ENCODE results near the gene HIF1A. TPM values are rescaled to one million over a fixed set of nuclear protein-coding genes. Genes with fewer than 3 reads are reported as not detected.
A peak's percentile ranks its signal among the peaks of the same experiment; 100 is the strongest.

HIF1A gene
- total and polyA plus RNA-seq, 10 of the 15 experiments (the other 5 are each of a cell fraction or from before 2014, with no cell fraction given): 18.3 to 97.0 (median 75.3) TPM

DNA sequence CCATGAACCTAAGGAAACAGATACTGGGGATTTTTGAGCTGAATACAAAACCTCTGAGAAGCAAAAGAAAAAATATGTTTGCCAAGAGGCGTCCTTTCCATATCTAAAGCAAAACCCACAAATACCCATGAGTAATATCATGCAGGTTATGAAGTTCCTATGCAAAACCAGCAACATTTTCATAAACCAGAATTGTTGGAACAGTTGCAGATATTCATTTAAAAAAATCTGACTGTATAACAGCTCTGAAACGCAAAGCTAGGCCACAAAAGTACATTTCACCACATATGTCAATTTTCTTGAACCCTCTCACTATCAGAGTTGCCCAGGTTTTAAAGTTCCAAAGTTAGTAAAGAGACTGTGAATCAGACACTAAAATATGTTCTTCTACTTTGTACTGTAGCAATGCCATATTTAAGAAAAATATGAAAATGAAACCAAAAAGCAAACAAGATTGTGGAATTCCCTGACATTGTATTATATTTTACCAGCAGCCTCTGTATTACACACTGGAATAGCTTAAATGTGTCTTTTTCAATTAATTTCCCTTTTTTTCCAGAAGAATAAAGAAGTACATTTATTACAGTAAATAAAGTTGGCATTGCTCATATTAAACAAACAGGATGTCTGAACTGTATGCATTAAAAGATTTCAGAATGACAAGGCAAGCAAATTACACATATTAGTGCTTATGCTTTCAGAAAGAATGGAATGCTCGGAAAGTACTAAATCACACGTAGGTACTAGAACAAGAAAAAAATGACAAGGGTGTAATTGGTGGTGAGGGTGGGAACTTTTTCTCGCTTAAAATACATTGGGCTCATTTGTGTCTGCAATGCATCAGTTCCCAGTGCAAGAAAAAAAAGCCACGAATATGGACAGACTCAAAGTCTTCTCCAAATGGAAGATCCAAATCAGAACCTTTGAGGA lies 33.6 kb upstream of the HIF1A start (continued):
- TF ChIP-seq, protein P1, sequence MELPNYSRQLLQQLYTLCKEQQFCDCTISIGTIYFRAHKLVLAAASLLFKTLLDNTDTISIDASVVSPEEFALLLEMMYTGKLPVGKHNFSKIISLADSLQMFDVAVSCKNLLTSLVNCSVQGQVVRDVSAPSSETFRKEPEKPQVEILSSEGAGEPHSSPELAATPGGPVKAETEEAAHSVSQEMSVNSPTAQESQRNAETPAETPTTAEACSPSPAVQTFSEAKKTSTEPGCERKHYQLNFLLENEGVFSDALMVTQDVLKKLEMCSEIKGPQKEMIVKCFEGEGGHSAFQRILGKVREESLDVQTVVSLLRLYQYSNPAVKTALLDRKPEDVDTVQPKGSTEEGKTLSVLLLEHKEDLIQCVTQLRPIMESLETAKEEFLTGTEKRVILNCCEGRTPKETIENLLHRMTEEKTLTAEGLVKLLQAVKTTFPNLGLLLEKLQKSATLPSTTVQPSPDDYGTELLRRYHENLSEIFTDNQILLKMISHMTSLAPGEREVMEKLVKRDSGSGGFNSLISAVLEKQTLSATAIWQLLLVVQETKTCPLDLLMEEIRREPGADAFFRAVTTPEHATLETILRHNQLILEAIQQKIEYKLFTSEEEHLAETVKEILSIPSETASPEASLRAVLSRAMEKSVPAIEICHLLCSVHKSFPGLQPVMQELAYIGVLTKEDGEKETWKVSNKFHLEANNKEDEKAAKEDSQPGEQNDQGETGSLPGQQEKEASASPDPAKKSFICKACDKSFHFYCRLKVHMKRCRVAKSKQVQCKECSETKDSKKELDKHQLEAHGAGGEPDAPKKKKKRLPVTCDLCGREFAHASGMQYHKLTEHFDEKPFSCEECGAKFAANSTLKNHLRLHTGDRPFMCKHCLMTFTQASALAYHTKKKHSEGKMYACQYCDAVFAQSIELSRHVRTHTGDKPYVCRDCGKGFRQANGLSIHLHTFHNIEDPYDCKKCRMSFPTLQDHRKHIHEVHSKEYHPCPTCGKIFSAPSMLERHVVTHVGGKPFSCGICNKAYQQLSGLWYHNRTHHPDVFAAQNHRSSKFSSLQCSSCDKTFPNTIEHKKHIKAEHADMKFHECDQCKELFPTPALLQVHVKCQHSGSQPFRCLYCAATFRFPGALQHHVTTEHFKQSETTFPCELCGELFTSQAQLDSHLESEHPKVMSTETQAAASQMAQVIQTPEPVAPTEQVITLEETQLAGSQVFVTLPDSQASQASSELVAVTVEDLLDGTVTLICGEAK (IDR thresholded peaks at IDR 0.05; ENCODE audit: borderline replicate concordance): no peak
- TF ChIP-seq IKZF1 (conservative IDR thresholded peaks at IDR 0.05) (no peak; the same call in 1 of the 2 replicates), YY1 (IDR thresholded peaks at IDR 0.05; ENCODE audit: low read depth, low read length) (no peak), CEBPB (IDR thresholded peaks at IDR 0.05; ENCODE audit: borderline replicate concordance in 1 of 2, low read depth in 2 of 2, low read length in 2 of 2) (no peak), NFIC (IDR thresholded peaks at IDR 0.05; ENCODE audit: low read depth, low read length) (peak; percentile 68), MEF2A (IDR thresholded peaks at IDR 0.05; ENCODE audit: insufficient read depth, low read depth, low read length) (no peak), SMC3 (IDR thresholded peaks at IDR 0.05; ENCODE audit: borderline replicate concordance, low read length) (peak; percentile 21; the same call in 1 of the 2 replicates), CBX5 (IDR thresholded peaks at IDR 0.05; ENCODE audit: low read depth) (0 out of 2 replicates have a peak, but pooled peaks have one; percentile 20), NR2F1 (conservative IDR thresholded peaks at IDR 0.05) (no peak), KLF5 (IDR thresholded peaks at IDR 0.05; ENCODE audit: partially characterized antibody) (no peak), ZNF24 (IDR thresholded peaks at IDR 0.05) (0 out of 2 replicates have a peak, but pooled peaks have one; percentile 43), EP300 (IDR thresholded peaks at IDR 0.05; ENCODE audit: borderline replicate concordance in 1 of 2, control insufficient read depth in 1 of 2, low read depth in 2 of 2, low read length in 2 of 2) (peak; percentile 40 to 53; a peak in 3 of 4 replicates), ZNF274 (IDR thresholded peaks at IDR 0.05; ENCODE audit: insufficient read depth, insufficient read length) (no peak), BHLHE40 (IDR thresholded peaks at IDR 0.05; ENCODE audit: borderline replicate concordance in 1 of 2, low read depth in 2 of 2, low read length in 1 of 2) (peak in 1 of 2 experiments; percentile 39; a peak in 1 of 4 replicates), JUNB (IDR thresholded peaks at IDR 0.05) (peak; percentile 67), CBFB (IDR thresholded peaks at IDR 0.05; ENCODE audit: low read depth) (peak; percentile 59; the same call in 1 of the 2 replicates), POU2F2 (IDR thresholded peaks at IDR 0.05; ENCODE audit: borderline replicate concordance, low read depth, low read length) (peak; percentile 89; the same call in 2 of the 3 replicates), TBL1XR1 (IDR thresholded peaks at IDR 0.05; ENCODE audit: low read depth, low read length) (0 out of 2 replicates have a peak, but pooled peaks have one; percentile 19), MTA2 (IDR thresholded peaks at IDR 0.05; ENCODE audit: low read depth) (no peak), SUZ12 (IDR thresholded peaks at IDR 0.05; ENCODE audit: unreplicated experiment) (no peak), ZSCAN29 (IDR thresholded peaks at IDR 0.05) (no peak), IKZF2 (IDR thresholded peaks at IDR 0.05) (peak; percentile 25 to 53; a peak in 3 of 4 replicates)
- TF ChIP-seq, protein P2, sequence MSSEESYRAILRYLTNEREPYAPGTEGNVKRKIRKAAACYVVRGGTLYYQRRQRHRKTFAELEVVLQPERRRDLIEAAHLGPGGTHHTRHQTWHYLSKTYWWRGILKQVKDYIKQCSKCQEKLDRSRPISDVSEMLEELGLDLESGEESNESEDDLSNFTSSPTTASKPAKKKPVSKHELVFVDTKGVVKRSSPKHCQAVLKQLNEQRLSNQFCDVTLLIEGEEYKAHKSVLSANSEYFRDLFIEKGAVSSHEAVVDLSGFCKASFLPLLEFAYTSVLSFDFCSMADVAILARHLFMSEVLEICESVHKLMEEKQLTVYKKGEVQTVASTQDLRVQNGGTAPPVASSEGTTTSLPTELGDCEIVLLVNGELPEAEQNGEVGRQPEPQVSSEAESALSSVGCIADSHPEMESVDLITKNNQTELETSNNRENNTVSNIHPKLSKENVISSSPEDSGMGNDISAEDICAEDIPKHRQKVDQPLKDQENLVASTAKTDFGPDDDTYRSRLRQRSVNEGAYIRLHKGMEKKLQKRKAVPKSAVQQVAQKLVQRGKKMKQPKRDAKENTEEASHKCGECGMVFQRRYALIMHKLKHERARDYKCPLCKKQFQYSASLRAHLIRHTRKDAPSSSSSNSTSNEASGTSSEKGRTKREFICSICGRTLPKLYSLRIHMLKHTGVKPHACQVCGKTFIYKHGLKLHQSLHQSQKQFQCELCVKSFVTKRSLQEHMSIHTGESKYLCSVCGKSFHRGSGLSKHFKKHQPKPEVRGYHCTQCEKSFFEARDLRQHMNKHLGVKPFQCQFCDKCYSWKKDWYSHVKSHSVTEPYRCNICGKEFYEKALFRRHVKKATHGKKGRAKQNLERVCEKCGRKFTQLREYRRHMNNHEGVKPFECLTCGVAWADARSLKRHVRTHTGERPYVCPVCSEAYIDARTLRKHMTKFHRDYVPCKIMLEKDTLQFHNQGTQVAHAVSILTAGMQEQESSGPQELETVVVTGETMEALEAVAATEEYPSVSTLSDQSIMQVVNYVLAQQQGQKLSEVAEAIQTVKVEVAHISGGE (CRISPR knock-in tag; IDR thresholded peaks at IDR 0.05): no peak

Data from GM12878 (cell line).